K562 (cell line): ENCODE data around the gene ADAM33. TPM values are rescaled to one million over a fixed set of nuclear protein-coding genes. Genes with fewer than 3 reads are reported as not detected.

Experiments
- ATAC-seq: fragments of 200-7000 bp; cut with Tn5 transposase; 3 replicates; pipeline ENCODE4 v1.9.1; 2020; ENCODE audit warnings: moderate library complexity
- BruUV-seq: library from RNA; stranded (reverse); fragments of 400-500 nt; replicated peaks from 2 replicates; lab custom pipeline; 2021; lab: Mats Ljungman, UMichigan
- CTCF ChIA-PET: fragments of 300-600 bp; formaldehyde crosslinking; extraction: SDS; loops from one replicate; lab custom pipeline; 2021; ENCODE audit warnings: low intra/inter-chr PET ratio; lab: Yijun Ruan, JAX
- POLR2A ChIA-PET: fragments of 300-600, 350-650 bp; sonication (Branson Sonifier 250); formaldehyde crosslinking; extraction: SDS; loops from one replicate; lab custom pipeline; 2021; ENCODE audit warnings: antibody characterized with exemption, inconsistent platforms; lab: Yijun Ruan, JAX
- DNase-seq, 4 experiments: peaks; one replicate each; pipeline versions ENCODE4 v3.0.0 to v3.0.0-alpha.2; 2011 to 2018; ENCODE audit warnings: low spot score in 3 of 4, mixed read lengths in 3 of 4; ENCODE audit errors: extremely low read depth in 1 of 4
- FAIRE-seq: peaks from 2 replicates; lab custom pipeline; 2011; peaks lifted over from hg19 to GRCh38; lab: Jason Lieb, UNC
- H2AFZ ChIP-seq: 2 replicates; pipeline ENCODE4 v1.6.0; 2011; ENCODE audit warnings: low read depth, low read length, control low read depth, inconsistent platforms
- H3K27ac ChIP-seq: fragments of 200-600 bp; 3 replicates; pipeline ENCODE4 v1.8.0; 2011; ENCODE audit warnings: low read depth, mild to moderate bottlenecking, control low read depth, inconsistent platforms, low read length, moderate library complexity, mixed read lengths; ENCODE audit errors: extremely low read depth
- H3K27me3 ChIP-seq, 2 experiments: fragments of 300-600 bp in 1 of 2; 2 replicates in 1 of 2; 3 replicates in 1 of 2; pipeline versions ENCODE4 v1.6.0 to v1.8.0; 2011; ENCODE audit warnings: inconsistent platforms in 2 of 2, low read length in 2 of 2, mild to moderate bottlenecking in 1 of 2, mixed read lengths in 1 of 2, moderate library complexity in 1 of 2; ENCODE audit not compliant: control insufficient read depth in 2 of 2, insufficient read depth in 2 of 2
- H3K36me3 ChIP-seq: fragments of 300-600 bp; 3 replicates; pipeline ENCODE4 v1.8.0; 2011; ENCODE audit warnings: mild to moderate bottlenecking, low read length, inconsistent platforms; ENCODE audit not compliant: control insufficient read depth, insufficient read depth
- H3K4me1 ChIP-seq, 2 experiments: fragments of 200-600 bp in 1 of 2; replicated peaks in 1 of 2; 2 replicates in 1 of 2; 3 replicates in 1 of 2; pipeline versions ENCODE4 v1.5.1 to v1.8.0; 2011; ENCODE audit warnings: inconsistent platforms in 2 of 2, low read length in 2 of 2, mild to moderate bottlenecking in 1 of 2, mixed read lengths in 1 of 2, moderate library complexity in 1 of 2; ENCODE audit not compliant: control insufficient read depth in 2 of 2, insufficient read depth in 2 of 2
- H3K4me2 ChIP-seq: 2 replicates; pipeline ENCODE4 v1.6.1; 2011; ENCODE audit warnings: low read length, control low read depth, inconsistent platforms, mixed read lengths; ENCODE audit not compliant: insufficient read depth
- H3K4me3 ChIP-seq: fragments of 200-600 bp; sonication (generic), shearing (Covaris generic); 2 replicates; pipeline ENCODE4 v1.5.1; 2016; ENCODE audit warnings: control low read depth, inconsistent platforms
- H3K79me2 ChIP-seq: fragments of 200-600 bp; 3 replicates; pipeline ENCODE4 v1.8.0; 2011; ENCODE audit warnings: low read length, inconsistent platforms; ENCODE audit not compliant: control insufficient read depth, insufficient read depth
- H3K9ac ChIP-seq, 2 experiments: 2 replicates each; pipeline versions ENCODE4 v1.6.0 to v1.6.1; 2011; ENCODE audit warnings: low read depth in 2 of 2, low read length in 2 of 2, control low read depth in 1 of 2, inconsistent platforms in 1 of 2, mild to moderate bottlenecking in 1 of 2, mixed read lengths in 1 of 2; ENCODE audit not compliant: insufficient read depth in 1 of 2
- H3K9me1 ChIP-seq: one replicate; pipeline ENCODE4 v1.6.0; 2011; ENCODE audit warnings: inconsistent platforms, mild to moderate bottlenecking, low read length, moderate library complexity; ENCODE audit not compliant: control insufficient read depth, insufficient read depth
- H3K9me3 ChIP-seq: replicated peaks from 2 replicates; pipeline ENCODE4 v1.5.1; 2011; ENCODE audit warnings: low read depth, low read length, inconsistent platforms; ENCODE audit not compliant: control insufficient read depth, insufficient read depth
- H4K20me1 ChIP-seq: replicated peaks from 2 replicates; pipeline ENCODE4 v1.6.1; 2011; ENCODE audit warnings: low read length, inconsistent platforms, mixed read lengths; ENCODE audit not compliant: control insufficient read depth, insufficient read depth
- ELF1 ChIP-seq: fragments of 200-800 bp; sonication (Bioruptor generic); IDR thresholded peaks from 2 replicates; pipeline ENCODE4 v1.6.1; 2016; ENCODE audit warnings: missing genetic modification characterization, missing compliant biosample characterization
- TCF7 ChIP-seq: sonication (generic); IDR thresholded peaks from 2 replicates; pipeline ENCODE4 v1.6.1; 2016; ENCODE audit warnings: antibody characterized with exemption, borderline replicate concordance
- WGBS: fragments of 100-300 bp; shearing (Covaris generic); methylation state at CpG from one replicate; pipeline ENCODE4 v1.1.6; 2016; ENCODE audit warnings: low coverage, mixed read lengths; ENCODE audit not compliant: insufficient coverage; ENCODE audit errors: missing lambda C conversion rate; 5-methylcytosine and 5-hydroxymethylcytosine counted together
- in situ Hi-C: fragments of 300-500 bp; cut with MboI; formaldehyde crosslinking; loops from 4 replicates; pipeline ENCODE4 v1.15.0; 2018; ENCODE audit warnings: inconsistent platforms, mixed read lengths
- intact Hi-C: fragments of 100-400 bp; cut with micrococcal nuclease; formaldehyde crosslinking; loops from 2 replicates; pipeline ENCODE4 v1.14.2; 2022
- polyA plus RNA-seq, 8 experiments: library from polyadenylated mRNA; depleted of rRNA in 4 of 8; stranded (reverse) in 5 of 8; unstranded in 3 of 8; fragments of >200 nt; fragmentation: Nextera tagmentation in 2 of 8; fragmentation: Illumina TruSeq in 1 of 8; extraction: Ambion mirVana in 2 of 8; extraction: Trizol in 1 of 8; gene quantifications; 2 replicates each; pipeline versions ENCODE4 v1.2.1 to v1.2.3, GENCODE V29; 2011 to 2014; ENCODE audit warnings: inconsistent platforms in 1 of 8, missing spikeins in 1 of 8
- total RNA-seq, 7 experiments: library from RNA; depleted of rRNA in 6 of 7; stranded (reverse); fragments of >200 nt in 6 of 7; fragmentation: Illumina TruSeq in 2 of 7; extraction: Trizol in 2 of 7; gene quantifications; 2 replicates each; pipeline versions ENCODE4 v1.2.1 to v1.2.3, GENCODE V29; 2011 to 2021; ENCODE audit warnings: low replicate concordance in 1 of 7
- TF ChIP-seq, protein P1 (sequence below): sonication (generic); formaldehyde crosslinking; IDR thresholded peaks from 2 replicates; pipeline ENCODE4 v1.8.0; 2022; ENCODE audit warnings: mild to moderate bottlenecking, missing genetic modification reagents
- TF ChIP-seq, protein P2 (sequence below): sonication (generic); formaldehyde crosslinking; IDR thresholded peaks from 2 replicates; pipeline ENCODE4 v1.8.0; 2022; ENCODE audit warnings: mild to moderate bottlenecking, low read depth, missing genetic modification reagents

Gene ADAM33
- total and polyA plus RNA-seq, 9 of the 15 experiments (the other 6 are each of a cell fraction or from before 2014, with no cell fraction given) = not detected

DNA sequence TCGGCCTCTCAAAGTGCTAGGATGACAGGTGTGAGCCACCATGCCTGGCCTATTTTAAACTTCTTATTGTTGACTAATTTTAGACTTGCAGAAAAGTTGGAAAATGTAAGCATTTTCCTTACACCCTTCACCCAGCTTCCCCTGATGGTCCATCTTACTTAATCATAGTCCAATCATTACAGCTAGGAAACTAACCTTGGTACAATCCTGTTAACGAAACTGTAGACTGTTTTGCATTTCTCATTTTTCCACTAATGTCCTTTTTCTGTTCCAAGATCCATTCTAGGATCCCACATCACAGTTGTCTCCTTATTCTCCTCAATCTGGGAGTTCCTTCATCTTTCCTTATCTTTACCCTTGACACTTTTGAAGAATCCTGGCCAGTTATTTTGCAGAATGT lies 18.0 kb downstream of the ADAM33 start:
- no peak overlapping the region for H3K9ac ChIP-seq
- ATAC-seq = no peak
- H4K20me1 ChIP-seq = no peaks in the 10 kb centered on the region
- H3K4me3 ChIP-seq = no peak overlapping the region
- no peak overlapping the region for H3K4me2 ChIP-seq
- BruUV-seq = no TSS peak
- no peak for TF ChIP-seq ELF1 (tag)
- no peak for TF ChIP-seq TCF7
- TF ChIP-seq, protein P1, sequence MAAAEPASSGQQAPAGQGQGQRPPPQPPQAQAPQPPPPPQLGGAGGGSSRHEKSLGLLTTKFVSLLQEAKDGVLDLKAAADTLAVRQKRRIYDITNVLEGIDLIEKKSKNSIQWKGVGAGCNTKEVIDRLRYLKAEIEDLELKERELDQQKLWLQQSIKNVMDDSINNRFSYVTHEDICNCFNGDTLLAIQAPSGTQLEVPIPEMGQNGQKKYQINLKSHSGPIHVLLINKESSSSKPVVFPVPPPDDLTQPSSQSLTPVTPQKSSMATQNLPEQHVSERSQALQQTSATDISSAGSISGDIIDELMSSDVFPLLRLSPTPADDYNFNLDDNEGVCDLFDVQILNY (CRISPR knock-in tag) = no peak
- TF ChIP-seq, protein P2, sequence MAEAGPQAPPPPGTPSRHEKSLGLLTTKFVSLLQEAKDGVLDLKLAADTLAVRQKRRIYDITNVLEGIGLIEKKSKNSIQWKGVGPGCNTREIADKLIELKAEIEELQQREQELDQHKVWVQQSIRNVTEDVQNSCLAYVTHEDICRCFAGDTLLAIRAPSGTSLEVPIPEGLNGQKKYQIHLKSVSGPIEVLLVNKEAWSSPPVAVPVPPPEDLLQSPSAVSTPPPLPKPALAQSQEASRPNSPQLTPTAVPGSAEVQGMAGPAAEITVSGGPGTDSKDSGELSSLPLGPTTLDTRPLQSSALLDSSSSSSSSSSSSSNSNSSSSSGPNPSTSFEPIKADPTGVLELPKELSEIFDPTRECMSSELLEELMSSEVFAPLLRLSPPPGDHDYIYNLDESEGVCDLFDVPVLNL = no peak
- TF ChIP-seq, all 486 proteins: peak for 0
- in situ Hi-C loops (no loop called here), intact Hi-C loops (no loop called here)
- Histone ChIP-seq H3K27me3 (peaks cover 0 to 23% of the 10 kb centered on the region in 2 experiments; a peak in 4 of 5 replicates), H3K27ac (no peak overlapping the region), H3K79me2 (no peaks in the 10 kb centered on the region), H3K9me3 (no peaks in the 10 kb centered on the region), H3K36me3 (no peaks in the 10 kb centered on the region), H3K4me1 (peaks cover 0 to 11% of the 10 kb centered on the region in 2 experiments; a peak in 4 of 5 replicates), H2AFZ (no peak overlapping the region), H3K9me1 (no peaks in the 10 kb centered on the region)
- DNase-seq = no peak
- no peak for FAIRE-seq
- WGBS = 3% methylated on average over 2 of the region's 2 CpGs
- ChIA-PET CTCF (no interaction called here), POLR2A (no interaction called here)
